NCI-H2196 (cell line): ENCODE data around the gene MON1B.
A peak's percentile ranks its signal among the peaks of the same experiment; 100 is the strongest.

Experiments
- DNase-seq: peaks from one replicate; lab custom pipeline; 2025; ENCODE audit not compliant: unreplicated experiment; lab: John Stamatoyannopoulos, UW

Gene MON1B

GRCh38 chr16:77195411-77195810 lies 4.4 kb downstream of the MON1B start:
- DNase-seq = no peak

GRCh38 chr16:77197747-77198146 lies 6.8 kb downstream of the MON1B start:
- DNase-seq = no peak

GRCh38 chr16:77199211-77199610 lies 8.2 kb downstream of the MON1B start, which contains the start of gene SYCE1L:
TSS of gene SYCE1L (plus strand) at chr16:77199408. CDS start at chr16:77199452, 44 bp downstream.
- no peak for DNase-seq

- DNase-seq = no peak
Observed at GRCh38 chr16:77206533-77206932, 15.5 kb downstream of the MON1B start.

GRCh38 chr16:77207030-77207429 lies 16.0 kb downstream of the MON1B start:
- DNase-seq = no peak

- DNase-seq = no peak
Observed at GRCh38 chr16:77208382-77208781, 17.4 kb downstream of the MON1B start.

- DNase-seq = peak; percentile 83
Observed at GRCh38 chr16:77211880-77212740, 21.1 kb downstream of the MON1B start.

- peak; percentile 35 for DNase-seq
Observed at GRCh38 chr16:77212741-77213541, 22.0 kb downstream of the MON1B start.

- peak; percentile 18 for DNase-seq
Observed at GRCh38 chr16:77213542-77214106, 22.6 kb downstream of the MON1B start.

GRCh38 chr16:77214411-77215138 lies 23.6 kb downstream of the MON1B start:
- no peak for DNase-seq

- no peak for DNase-seq
Observed at GRCh38 chr16:77219437-77219836, 28.4 kb downstream of the MON1B start.

- no peak for DNase-seq
Observed at GRCh38 chr16:77220427-77220826, 29.4 kb downstream of the MON1B start.

GRCh38 chr16:77221482-77221881 lies 30.5 kb downstream of the MON1B start:
- DNase-seq = no peak

- peak; percentile 5 for DNase-seq
Observed at GRCh38 chr16:77223184-77223583, 32.2 kb downstream of the MON1B start.

GRCh38 chr16:77225182-77225581 lies 34.2 kb downstream of the MON1B start:
- DNase-seq = no peak

GRCh38 chr16:77227745-77228144 lies 36.8 kb downstream of the MON1B start:
- no peak for DNase-seq

- DNase-seq = no peak
Observed at GRCh38 chr16:77231047-77231446, 40.1 kb downstream of the MON1B start.

- no peak for DNase-seq
Observed at GRCh38 chr16:77233799-77234519, 43.0 kb downstream of the MON1B start.

GRCh38 chr16:77234611-77235010 lies 43.6 kb downstream of the MON1B start:
- DNase-seq = no peak

GRCh38 chr16:77236063-77236511 lies 45.1 kb downstream of the MON1B start:
- DNase-seq = peak; percentile 75
